SIG-M5 treated with dmso at 0.1 percent for 504 hours (cell line): ENCODE measurements around the gene ANKRD28.

ENCODE experiments used
- DNase-seq: peaks from one replicate; lab custom pipeline; 2025; ENCODE audit not compliant: unreplicated experiment; lab: John Stamatoyannopoulos, UW

Gene ANKRD28

DNA sequence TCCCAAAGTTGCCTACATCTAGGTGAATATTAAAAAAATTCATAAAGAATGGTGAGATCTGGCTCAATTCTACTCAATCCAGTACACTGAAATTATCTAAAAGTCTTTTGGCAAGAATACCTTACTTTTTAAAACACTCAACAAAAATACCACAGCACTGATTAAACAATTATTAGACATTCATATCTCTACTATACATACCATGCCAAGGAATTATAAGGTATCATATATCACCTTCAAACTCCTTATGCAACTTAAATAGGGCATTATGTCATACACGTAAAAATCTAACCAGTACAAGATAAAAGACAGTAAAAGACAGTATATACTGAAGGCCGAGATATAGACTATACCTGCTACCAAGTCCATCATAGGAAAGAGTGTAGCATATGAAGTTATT is 6.1 kb upstream of the ANKRD28 start:
- DNase-seq = no peak

- no peak for DNase-seq
Observed at GRCh38 chr3:15801298-15801697, 3.5 kb upstream of the ANKRD28 start.

GRCh38 chr3:15800780-15801179 is 3.0 kb upstream of the ANKRD28 start:
- DNase-seq = no peak

GRCh38 chr3:15800327-15800726 is 2.5 kb upstream of the ANKRD28 start:
- no peak for DNase-seq

GRCh38 chr3:15798533-15799245 is 910 bp upstream of the ANKRD28 start:
- DNase-seq = no peak

DNA sequence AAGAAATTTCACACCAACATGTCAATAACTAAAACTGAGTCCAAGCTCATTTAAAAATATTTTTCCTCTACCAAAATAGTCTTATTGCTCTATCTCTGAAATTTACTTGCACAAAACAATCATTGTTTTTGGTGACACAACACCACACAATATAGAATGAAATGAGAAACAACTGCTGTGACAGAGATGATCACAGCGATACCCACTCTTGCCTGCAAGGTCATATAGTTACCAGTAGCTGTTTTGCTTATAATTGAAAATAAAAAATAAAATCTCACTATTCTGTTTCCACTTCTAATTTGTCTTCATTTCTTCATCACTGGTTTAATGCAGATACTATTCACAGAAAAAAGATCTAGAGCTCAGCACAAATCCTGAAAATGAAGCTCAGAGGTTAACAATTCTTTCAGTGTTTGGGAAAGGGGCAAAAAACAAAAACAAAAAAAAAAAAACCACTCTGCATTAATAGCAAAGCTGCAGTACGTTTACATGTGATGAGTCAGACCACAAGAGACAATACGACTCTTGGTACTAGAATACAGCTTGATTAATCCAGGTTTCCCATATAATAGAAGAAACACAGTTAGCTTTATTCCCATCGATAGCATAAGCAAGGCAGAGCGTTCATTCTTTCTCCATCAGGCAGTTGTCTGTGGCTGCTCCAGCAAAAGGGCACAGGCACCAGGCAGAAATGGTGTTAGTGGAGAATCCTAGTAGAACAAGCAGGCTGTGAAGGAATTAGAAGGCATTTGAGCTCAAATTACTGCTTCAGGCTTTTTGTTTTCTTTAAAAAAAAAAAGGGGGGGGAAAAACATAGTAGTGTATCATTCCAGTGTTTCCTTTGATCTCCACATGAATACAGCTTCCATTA is 773 bp downstream of the ANKRD28 start:
- peak; percentile 51 for DNase-seq

DNA sequence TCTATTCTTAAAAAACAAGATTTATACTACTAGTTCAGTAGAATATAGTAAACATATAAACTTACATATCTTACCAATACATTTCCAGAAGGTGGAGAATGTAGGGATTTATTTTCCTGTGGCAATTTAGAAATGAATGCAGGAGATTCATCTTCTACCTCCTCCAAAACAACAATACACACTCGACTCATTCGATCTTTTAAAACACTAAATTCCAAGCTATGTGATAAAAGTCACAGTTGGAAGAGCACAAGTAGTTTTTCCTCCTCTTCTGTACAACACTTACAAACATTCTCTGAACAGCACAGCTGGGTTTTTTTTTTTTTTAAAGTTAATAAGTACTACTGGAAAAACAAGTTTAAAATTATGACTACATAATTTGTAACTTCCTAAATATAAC is 1.4 kb downstream of the ANKRD28 start:
- peak; percentile 38 for DNase-seq

- peak; percentile 87 for DNase-seq
Observed at GRCh38 chr3:15795651-15796308, 2.0 kb downstream of the ANKRD28 start.

- peak; percentile 5 for DNase-seq
Observed at GRCh38 chr3:15794842-15795650, 2.7 kb downstream of the ANKRD28 start.

DNA sequence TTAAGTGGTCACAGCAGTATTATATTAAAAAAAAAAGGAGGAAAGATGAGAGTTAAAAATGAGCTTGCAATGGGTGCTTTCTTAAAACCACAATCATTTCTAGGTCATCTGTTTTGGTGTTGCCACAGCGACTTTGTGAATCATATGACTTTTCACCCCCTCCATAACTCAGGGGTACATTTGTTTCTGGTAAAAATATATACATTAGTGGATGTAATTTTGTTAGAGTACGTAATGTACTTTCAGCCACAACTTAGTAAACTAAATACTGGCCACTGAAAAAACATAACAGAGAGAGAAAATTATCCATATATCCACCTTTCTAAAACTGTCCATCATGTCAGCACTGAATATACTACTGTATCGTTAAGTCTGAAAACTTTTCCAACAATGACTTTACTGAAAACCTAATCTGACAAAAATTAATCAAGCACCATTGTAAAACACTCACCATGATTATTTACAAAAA is 3.4 kb downstream of the ANKRD28 start:
- peak; percentile 32 for DNase-seq

- no peak for DNase-seq
Observed at GRCh38 chr3:15791525-15791924, 6.3 kb downstream of the ANKRD28 start.

GRCh38 chr3:15787941-15788340 is 9.8 kb downstream of the ANKRD28 start:
- no peak for DNase-seq

DNA sequence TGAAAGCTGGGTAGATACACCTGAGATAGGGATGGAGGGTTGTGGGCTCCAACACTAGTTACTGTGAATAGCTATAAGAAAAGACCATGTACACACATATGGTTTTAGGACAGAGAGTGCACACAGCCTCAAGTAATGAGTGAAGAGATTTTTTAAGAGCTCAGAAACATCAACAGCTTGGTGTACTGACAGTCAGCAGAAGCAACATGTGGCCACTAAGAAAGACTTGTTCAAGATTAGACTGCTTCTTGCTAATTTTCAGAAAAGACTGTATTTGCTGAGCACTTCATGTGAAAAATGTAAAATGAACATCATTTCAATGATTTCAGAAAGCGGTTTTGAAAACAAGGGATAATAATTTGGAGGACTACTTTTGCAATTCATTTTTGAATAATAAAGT is 10.3 kb downstream of the ANKRD28 start:
- no peak for DNase-seq

GRCh38 chr3:15783361-15783969 is 14.3 kb downstream of the ANKRD28 start:
- peak; percentile 12 for DNase-seq

- no peak for DNase-seq
Observed at GRCh38 chr3:15782429-15782828, 15.3 kb downstream of the ANKRD28 start.

DNA sequence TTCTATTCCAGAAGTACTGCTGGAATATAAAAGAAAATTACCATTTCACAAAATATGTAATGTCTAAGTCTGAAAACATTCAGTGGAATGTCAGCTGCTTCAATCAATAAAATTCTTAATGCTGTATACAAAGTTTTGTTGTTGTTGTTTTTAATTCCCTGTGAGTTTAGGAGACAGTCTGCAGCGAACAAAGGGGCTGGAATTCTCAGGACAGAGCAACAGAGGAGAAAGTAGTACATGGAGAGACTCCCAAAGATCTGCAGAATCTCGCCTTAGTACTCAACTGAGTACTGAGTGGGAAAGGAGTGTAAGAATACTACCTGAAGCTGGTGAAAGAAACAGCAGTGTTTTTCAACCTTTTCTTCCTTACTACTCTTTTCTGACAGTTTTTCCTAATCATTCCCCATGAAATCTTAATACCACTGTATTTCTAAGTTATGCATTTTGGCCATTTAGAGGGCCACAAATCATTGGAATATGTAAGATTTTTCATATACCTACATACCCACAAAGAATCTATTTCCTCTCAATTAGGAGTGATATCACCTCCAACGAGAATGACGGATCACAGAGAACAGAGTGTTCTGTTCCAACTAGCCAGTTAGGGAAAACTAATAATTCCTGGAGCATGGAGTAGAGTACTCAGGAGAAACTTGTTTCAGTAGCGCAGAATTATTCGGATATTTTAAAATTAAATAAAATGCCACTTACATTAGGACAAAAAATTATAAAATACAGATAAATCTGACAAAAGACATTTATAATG is 16.0 kb downstream of the ANKRD28 start:
- no peak for DNase-seq

DNA sequence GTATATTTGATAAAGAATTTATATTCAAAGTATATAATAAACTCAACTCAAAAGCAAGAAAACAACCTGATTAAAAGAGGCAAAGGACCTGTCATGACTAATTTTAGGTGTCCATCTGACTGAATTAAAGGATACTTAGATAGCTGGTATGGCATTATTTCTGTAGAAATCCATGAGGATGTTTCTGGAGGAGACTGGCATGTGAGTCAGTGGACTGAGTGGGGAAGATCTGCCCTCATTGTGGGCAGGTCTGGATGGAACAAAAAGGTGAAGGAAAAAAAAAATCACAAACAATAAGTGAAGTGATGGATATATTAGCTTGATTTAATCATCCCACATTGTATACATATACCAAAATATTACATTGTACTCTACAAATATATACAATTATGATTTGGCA is 16.6 kb downstream of the ANKRD28 start:
- no peak for DNase-seq

DNA sequence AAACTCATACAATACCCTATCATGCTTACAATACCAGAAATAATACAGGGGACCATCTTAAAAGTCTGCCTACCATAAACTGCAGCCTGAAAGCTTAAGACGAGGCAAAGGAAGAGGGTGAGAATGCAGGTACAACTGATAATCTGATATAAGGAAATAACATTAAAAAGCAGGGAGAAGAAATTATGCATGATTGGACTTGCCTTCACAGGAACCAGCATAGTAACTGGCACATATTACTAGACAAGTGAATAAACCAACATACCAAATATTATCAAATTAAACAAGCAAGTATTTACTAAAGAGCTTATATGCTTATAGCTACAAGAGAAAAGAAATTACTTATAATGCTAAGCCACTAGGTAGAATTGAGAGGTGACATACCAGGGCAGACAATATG is 18.7 kb downstream of the ANKRD28 start:
- DNase-seq = no peak

GRCh38 chr3:15778332-15778858 is 19.4 kb downstream of the ANKRD28 start:
- no peak for DNase-seq
